OCI-LY3 (cell line): ENCODE data around the gene INHBE.

Experiments used
- H2AFZ ChIP-seq: fragments of 200-600, 300-600 bp; shearing (Covaris generic); 2 replicates; pipeline ENCODE4 v1.6.0; 2014; ENCODE audit warnings: antibody characterized with exemption, low read depth, low read length
- H3K27ac ChIP-seq: fragments of 200-600, 300-600 bp; sonication (generic); 2 replicates; pipeline ENCODE4 v1.5.1; 2014; ENCODE audit warnings: mild to moderate bottlenecking, low read length, moderate library complexity, mixed read lengths
- H3K27me3 ChIP-seq: fragments of 200-600, 300-600 bp; sonication (generic); 2 replicates; pipeline ENCODE4 v1.6.1; 2014; ENCODE audit warnings: low read depth, low read length, mixed read lengths
- H3K36me3 ChIP-seq: fragments of 200-600, 300-600 bp; sonication (generic); replicated peaks from 2 replicates; pipeline ENCODE3; 2014; ENCODE audit warnings: low read depth, low read length, mixed read lengths
- H3K4me1 ChIP-seq: fragments of 300-600, 200-600 bp; sonication (generic); 2 replicates; pipeline ENCODE4 v1.6.1; 2014; ENCODE audit warnings: low read length, mixed read lengths
- H3K4me2 ChIP-seq: fragments of 200-600, 300-600 bp; sonication (generic); 2 replicates; pipeline ENCODE4 v1.6.1; 2014; ENCODE audit warnings: low read length, mixed read lengths
- H3K4me3 ChIP-seq: fragments of 300-600, 200-600 bp; sonication (generic); 2 replicates; pipeline ENCODE4 v1.5.1; 2014; ENCODE audit warnings: antibody characterized with exemption, mild to moderate bottlenecking, low read length, moderate library complexity
- H3K79me2 ChIP-seq: fragments of 300-600, 200-600 bp; shearing (Covaris generic); 2 replicates; pipeline ENCODE4 v1.6.1; 2014; ENCODE audit warnings: mild to moderate bottlenecking, low read length, mixed read lengths
- H3K9ac ChIP-seq: fragments of 300-600, 200-600 bp; shearing (Covaris generic); 2 replicates; pipeline ENCODE4 v1.6.0; 2014; ENCODE audit warnings: mild to moderate bottlenecking, low read length, moderate library complexity
- H3K9me3 ChIP-seq: fragments of 200-600, 300-600 bp; shearing (Covaris generic); 2 replicates; pipeline ENCODE4 v1.6.1; 2014; ENCODE audit warnings: low read length, mixed read lengths; ENCODE audit not compliant: insufficient read depth
- H4K20me1 ChIP-seq: fragments of 200-600, 300-600 bp; sonication (generic); 2 replicates; pipeline ENCODE4 v1.6.1; 2016; ENCODE audit warnings: low read length, mixed read lengths; ENCODE audit not compliant: insufficient read depth
- CTCF ChIP-seq: fragments of 200-600, 300-600 bp; sonication (generic); IDR thresholded peaks from 2 replicates; pipeline ENCODE4 v1.5.1; 2014; ENCODE audit warnings: antibody characterized with exemption, low read length, low read depth
- EZH2phosphoT487 ChIP-seq: fragments of 200-600 bp; shearing (Covaris generic); IDR thresholded peaks from 2 replicates; pipeline ENCODE4 v1.6.1; 2018; ENCODE audit warnings: antibody characterized with exemption, mixed run types, low read depth

Gene INHBE

GRCh38 chr12:57462912-57463253 is 7.8 kb downstream of the INHBE start:
- Histone ChIP-seq H3K4me1 (peaks cover 35% of the 10 kb centered on the region), H3K4me2 (peak overlapping the region; percentile 79), H3K9ac (peak overlapping the region; percentile 12; the same call in 1 of the 2 replicates), H4K20me1 (no peaks in the 10 kb centered on the region), H2AFZ (peak overlapping the region; percentile 92; the same call in 1 of the 2 replicates), H3K27ac (no peak overlapping the region), H3K79me2 (no peaks in the 10 kb centered on the region), H3K9me3 (no peaks in the 10 kb centered on the region), H3K36me3 (no peaks in the 10 kb centered on the region), H3K27me3 (peaks cover 14% of the 10 kb centered on the region), H3K4me3 (peak overlapping the region; percentile 78)
- TF ChIP-seq CTCF (no peak), EZH2phosphoT487 (no peak)

- TF ChIP-seq CTCF: no peak
- TF ChIP-seq EZH2phosphoT487: no peak
- no peaks in the 10 kb centered on the region for H4K20me1 ChIP-seq
- no peak overlapping the region for H2AFZ ChIP-seq
- no peaks in the 10 kb centered on the region for H3K9me3 ChIP-seq
- no peaks in the 10 kb centered on the region for H3K36me3 ChIP-seq
- H3K4me3 ChIP-seq: no peak overlapping the region
- H3K4me1 ChIP-seq: peaks cover 28% of the 10 kb centered on the region
- peaks cover 14% of the 10 kb centered on the region for H3K27me3 ChIP-seq
- H3K79me2 ChIP-seq: no peaks in the 10 kb centered on the region
- no peak overlapping the region for H3K4me2 ChIP-seq
- no peak overlapping the region for H3K9ac ChIP-seq
- no peak overlapping the region for H3K27ac ChIP-seq
Observed at GRCh38 chr12:57464569-57464968, 9.5 kb downstream of the INHBE start.

- H3K9me3 ChIP-seq: no peaks in the 10 kb centered on the region
- H3K4me2 ChIP-seq: no peak overlapping the region
- no peak overlapping the region for H3K9ac ChIP-seq
- no peaks in the 10 kb centered on the region for H4K20me1 ChIP-seq
- H3K4me1 ChIP-seq: peaks cover 27% of the 10 kb centered on the region
- H3K79me2 ChIP-seq: no peaks in the 10 kb centered on the region
- H3K36me3 ChIP-seq: no peaks in the 10 kb centered on the region
- H3K4me3 ChIP-seq: no peak overlapping the region
- peaks cover 14% of the 10 kb centered on the region for H3K27me3 ChIP-seq
- H2AFZ ChIP-seq: no peak overlapping the region
- no peak overlapping the region for H3K27ac ChIP-seq
- TF ChIP-seq EZH2phosphoT487 (no peak), CTCF (no peak)
Observed at GRCh38 chr12:57465030-57465746, 10.1 kb downstream of the INHBE start.

GRCh38 chr12:57465747-57466505 is 10.8 kb downstream of the INHBE start:
- no peak overlapping the region for H3K9ac ChIP-seq
- TF ChIP-seq EZH2phosphoT487: no peak
- TF ChIP-seq CTCF: no peak
- no peaks in the 10 kb centered on the region for H3K9me3 ChIP-seq
- H3K27me3 ChIP-seq: peaks cover 11% of the 10 kb centered on the region
- no peaks in the 10 kb centered on the region for H4K20me1 ChIP-seq
- H3K36me3 ChIP-seq: no peaks in the 10 kb centered on the region
- H3K4me1 ChIP-seq: peaks cover 19% of the 10 kb centered on the region
- H3K4me3 ChIP-seq: no peak overlapping the region
- H3K4me2 ChIP-seq: no peak overlapping the region
- H2AFZ ChIP-seq: no peak overlapping the region
- no peak overlapping the region for H3K27ac ChIP-seq
- H3K79me2 ChIP-seq: no peaks in the 10 kb centered on the region
